ENCODE data around the gene GSTP1. TPM values are rescaled to one million over a fixed set of nuclear protein-coding genes. Genes with fewer than 3 reads are reported as not detected.
"Not testable (repeated sequence)": the region's sequence is repeated elsewhere in the genome, so short reads cannot be mapped to it uniquely, and the experiment has no call there.

The GSTP1 gene
- total and polyA plus RNA-seq, 3 donors from 2014 or later, result 117 to 211 (median 201) TPM

DNA sequence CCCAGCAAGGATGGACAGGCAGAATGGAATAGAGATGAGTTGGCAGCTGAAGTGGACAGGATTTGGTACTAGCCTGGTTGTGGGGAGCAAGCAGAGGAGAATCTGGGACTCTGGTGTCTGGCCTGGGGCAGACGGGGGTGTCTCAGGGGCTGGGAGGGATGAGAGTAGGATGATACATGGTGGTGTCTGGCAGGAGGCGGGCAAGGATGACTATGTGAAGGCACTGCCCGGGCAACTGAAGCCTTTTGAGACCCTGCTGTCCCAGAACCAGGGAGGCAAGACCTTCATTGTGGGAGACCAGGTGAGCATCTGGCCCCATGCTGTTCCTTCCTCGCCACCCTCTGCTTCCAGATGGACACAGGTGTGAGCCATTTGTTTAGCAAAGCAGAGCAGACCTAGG lies 2.3 kb downstream of the GSTP1 start:
- peaks cover 5% of the 10 kb centered on the region for H3K4me1 ChIP-seq

DNA sequence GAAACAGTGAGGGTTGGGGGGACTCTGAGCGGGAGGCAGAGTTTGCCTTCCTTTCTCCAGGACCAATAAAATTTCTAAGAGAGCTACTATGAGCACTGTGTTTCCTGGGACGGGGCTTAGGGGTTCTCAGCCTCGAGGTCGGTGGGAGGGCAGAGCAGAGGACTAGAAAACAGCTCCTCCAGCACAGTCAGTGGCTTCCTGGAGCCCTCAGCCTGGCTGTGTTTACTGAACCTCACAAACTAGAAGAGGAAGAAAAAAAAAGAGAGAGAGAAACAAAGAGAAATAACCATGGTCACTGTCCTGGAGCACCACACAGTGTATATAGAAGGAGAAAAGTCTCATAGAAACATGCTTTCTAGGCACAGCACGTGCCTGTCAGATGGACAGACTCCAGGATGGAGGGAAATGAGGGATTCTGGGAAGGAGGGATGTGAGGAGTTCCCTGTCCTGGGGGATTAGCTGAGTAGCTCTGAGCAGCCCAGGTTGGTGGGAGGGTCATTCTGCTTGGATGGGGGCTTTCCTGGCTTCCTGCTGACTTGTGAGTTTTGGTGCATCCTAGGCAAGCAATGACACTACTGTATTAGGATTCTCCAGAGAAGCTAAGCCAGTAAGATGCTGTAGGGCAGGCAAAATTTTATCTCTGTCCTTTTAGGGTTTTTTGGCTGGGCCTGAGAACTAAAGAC lies 3.1 kb downstream of the GSTP1 start:
- intact Hi-C loops (cut with DNase I; ENCODE audit: low total_unique reads), result no loop called here
- TF ChIP-seq, protein P1, sequence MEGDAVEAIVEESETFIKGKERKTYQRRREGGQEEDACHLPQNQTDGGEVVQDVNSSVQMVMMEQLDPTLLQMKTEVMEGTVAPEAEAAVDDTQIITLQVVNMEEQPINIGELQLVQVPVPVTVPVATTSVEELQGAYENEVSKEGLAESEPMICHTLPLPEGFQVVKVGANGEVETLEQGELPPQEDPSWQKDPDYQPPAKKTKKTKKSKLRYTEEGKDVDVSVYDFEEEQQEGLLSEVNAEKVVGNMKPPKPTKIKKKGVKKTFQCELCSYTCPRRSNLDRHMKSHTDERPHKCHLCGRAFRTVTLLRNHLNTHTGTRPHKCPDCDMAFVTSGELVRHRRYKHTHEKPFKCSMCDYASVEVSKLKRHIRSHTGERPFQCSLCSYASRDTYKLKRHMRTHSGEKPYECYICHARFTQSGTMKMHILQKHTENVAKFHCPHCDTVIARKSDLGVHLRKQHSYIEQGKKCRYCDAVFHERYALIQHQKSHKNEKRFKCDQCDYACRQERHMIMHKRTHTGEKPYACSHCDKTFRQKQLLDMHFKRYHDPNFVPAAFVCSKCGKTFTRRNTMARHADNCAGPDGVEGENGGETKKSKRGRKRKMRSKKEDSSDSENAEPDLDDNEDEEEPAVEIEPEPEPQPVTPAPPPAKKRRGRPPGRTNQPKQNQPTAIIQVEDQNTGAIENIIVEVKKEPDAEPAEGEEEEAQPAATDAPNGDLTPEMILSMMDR (IDR thresholded peaks at IDR 0.05), result no peak
- no peak for TF ChIP-seq POLR2A (IDR thresholded peaks at IDR 0.05)
- Histone ChIP-seq H3K4me1 (peaks cover 5% of the 10 kb centered on the region), H3K4me3 (no peak overlapping the region), H3K27ac (no peak overlapping the region), H3K27me3 (no peaks in the 10 kb centered on the region), H3K36me3 (ENCODE audit: low read depth, missing control alignments) (no peaks in the 10 kb centered on the region), H3K9me3 (no peaks in the 10 kb centered on the region)
- WGBS, 2 donors, result 73 to 90% methylated on average over 5 of the region's 5 CpGs
- no peak for DNase-seq

More for the DNA sequence above, 2.3 kb downstream of the GSTP1 start:
- Histone ChIP-seq H3K9me3 (no peaks in the 10 kb centered on the region), H3K36me3 (ENCODE audit: low read depth, missing control alignments) (no peaks in the 10 kb centered on the region), H3K27ac (no peak overlapping the region), H3K4me3 (no peak overlapping the region), H3K27me3 (no peaks in the 10 kb centered on the region)
- no peak for DNase-seq
- TF ChIP-seq POLR2A (IDR thresholded peaks at IDR 0.05), result no peak
- TF ChIP-seq, protein P1 (IDR thresholded peaks at IDR 0.05), result no peak
- intact Hi-C loops (cut with DNase I; ENCODE audit: low total_unique reads), result no loop called here
- whole genome bisulfite sequencing, 2 donors, result 82 to 92% methylated on average over 4 of the region's 4 CpGs

DNA sequence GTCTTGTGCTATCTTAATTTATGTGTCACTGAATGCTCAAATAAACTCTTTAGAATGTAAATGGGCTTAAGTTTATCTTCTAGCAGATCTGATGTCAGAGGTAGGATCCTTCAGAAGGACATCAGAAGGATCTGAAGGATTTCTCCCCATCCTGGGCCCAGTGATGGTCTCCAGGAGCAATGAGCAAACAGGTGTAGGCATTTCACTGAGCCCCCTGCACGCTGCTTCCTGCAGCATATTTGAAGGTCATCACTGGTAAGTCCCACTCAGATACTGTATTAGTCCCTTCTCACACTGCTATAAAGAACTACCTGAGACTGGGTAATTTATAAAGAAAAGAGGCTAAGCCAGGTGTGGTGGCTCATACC lies 4.5 kb downstream of the GSTP1 start:
- Histone ChIP-seq H3K36me3 (ENCODE audit: low read depth, missing control alignments) (no peaks in the 10 kb centered on the region), H3K4me3 (no peak overlapping the region), H3K9me3 (no peaks in the 10 kb centered on the region), H3K4me1 (no peaks in the 10 kb centered on the region), H3K27me3 (no peaks in the 10 kb centered on the region), H3K27ac (no peak overlapping the region)
- WGBS, 2 donors, result 70 to 100% methylated on average over 1 of the region's 1 CpG
- TF ChIP-seq POLR2A (IDR thresholded peaks at IDR 0.05), result no peak
- TF ChIP-seq, protein P1 (IDR thresholded peaks at IDR 0.05), result no peak
- DNase-seq, result no peak
- intact Hi-C loops (cut with DNase I; ENCODE audit: low total_unique reads), result no loop called here

DNA sequence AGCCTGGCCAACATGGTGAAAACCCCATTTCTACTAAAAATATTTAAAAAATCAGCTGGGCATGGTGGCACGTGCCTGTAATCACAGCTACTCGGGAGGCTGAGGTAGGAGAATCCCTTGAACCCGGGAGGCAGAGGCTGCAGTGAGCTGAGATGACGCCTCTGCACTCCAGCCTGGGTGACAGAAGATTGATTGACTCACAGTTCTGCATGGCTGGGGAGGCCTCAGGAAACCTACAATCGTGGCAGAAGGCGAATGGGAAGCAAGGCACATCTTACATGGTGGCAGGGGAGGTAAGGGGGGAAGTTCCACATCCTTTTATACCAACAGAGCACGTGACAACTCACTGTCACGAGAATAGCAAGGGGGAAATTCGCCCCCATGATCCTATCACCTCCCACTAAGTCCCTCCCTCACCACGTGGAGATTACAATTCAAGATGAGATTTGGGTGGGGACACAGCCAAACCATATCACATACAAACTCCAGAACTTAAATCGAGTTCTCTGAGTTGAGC lies 5.3 kb downstream of the GSTP1 start:
- H3K27ac ChIP-seq; H3K4me3 ChIP-seq; H3K9me3 ChIP-seq; H3K4me1 ChIP-seq; intact Hi-C loops (cut with DNase I; ENCODE audit: low total_unique reads); H3K27me3 ChIP-seq; DNase-seq; H3K36me3 ChIP-seq (ENCODE audit: low read depth, missing control alignments): not testable (repeated sequence)
- 85% methylated on average over 11 of the region's 11 CpGs for WGBS, 2 donors

DNA sequence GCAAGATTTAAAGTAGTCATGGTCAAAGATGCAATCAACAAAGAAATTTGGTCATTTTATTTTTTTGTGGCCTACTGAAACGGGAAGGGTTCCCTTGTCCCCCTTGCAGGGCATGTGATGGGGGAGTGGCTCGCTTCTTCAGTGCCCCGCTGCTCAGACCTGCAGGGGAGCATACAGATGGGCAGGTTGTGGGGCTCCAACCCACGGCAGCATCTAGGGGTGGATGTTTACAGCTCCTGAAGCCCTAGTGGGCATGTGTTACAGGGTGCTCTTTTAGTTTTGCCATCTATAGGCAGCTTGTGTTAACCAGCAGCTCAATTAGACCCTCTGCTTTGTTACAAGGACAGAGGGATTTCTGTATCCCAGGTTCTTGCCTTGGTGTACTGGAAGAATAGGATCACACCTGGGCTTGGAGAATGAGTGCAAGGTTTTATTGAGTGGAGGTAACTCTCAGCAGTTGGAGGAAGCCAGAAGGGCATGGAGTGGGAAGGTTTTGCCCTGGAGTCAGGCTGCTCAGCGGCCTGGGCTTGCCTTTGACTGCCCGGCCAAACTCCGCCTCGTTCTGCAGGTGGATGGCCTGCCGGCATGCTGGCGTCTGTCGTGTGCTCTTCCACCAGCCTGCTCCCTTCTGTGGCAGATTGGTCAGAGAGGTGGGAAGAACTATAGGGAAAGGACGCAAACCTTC lies 9.4 kb downstream of the GSTP1 start:
- Histone ChIP-seq H3K4me1 (no peaks in the 10 kb centered on the region), H3K9me3 (no peaks in the 10 kb centered on the region), H3K27ac (no peak overlapping the region), H3K27me3 (no peaks in the 10 kb centered on the region), H3K36me3 (ENCODE audit: low read depth, missing control alignments) (no peaks in the 10 kb centered on the region), H3K4me3 (no peak overlapping the region)
- WGBS, 2 donors, result 69 to 77% methylated on average over 12 of the region's 12 CpGs
- DNase-seq, result no peak
- intact Hi-C loops (cut with DNase I; ENCODE audit: low total_unique reads), result no loop called here
- TF ChIP-seq POLR2A (IDR thresholded peaks at IDR 0.05), result no peak
- TF ChIP-seq, protein P1 (IDR thresholded peaks at IDR 0.05), result no peak

All from testis (tissue), 3 donors.